WTC11 (cell line): ENCODE measurements around the gene RTKN. TPM values are rescaled to one million over a fixed set of nuclear protein-coding genes. Genes with fewer than 3 reads are reported as not detected.
A peak's percentile ranks its signal among the peaks of the same experiment; 100 is the strongest.

Source experiments
- ATAC-seq: fragments of 200-7000 bp; cut with Tn5 transposase; 2 replicates; pipeline ENCODE4 v1.10.0; 2021; ENCODE audit warnings: mild to moderate bottlenecking, moderate library complexity
- CTCF ChIA-PET: fragments of 300-600 bp; sonication (Branson Sonifier 250); formaldehyde crosslinking; loops from one replicate; lab custom pipeline; 2021; ENCODE audit warnings: antibody characterized with exemption; lab: Charles Lee
- POLR2A ChIA-PET: fragments of 350-600 bp; sonication (Branson Sonifier 250); formaldehyde crosslinking; loops from one replicate; lab custom pipeline; 2021; ENCODE audit warnings: antibody characterized with exemption; lab: Charles Lee
- DNase-seq: peaks from one replicate; pipeline ENCODE4 v3.0.0; 2021; ENCODE audit warnings: low spot score
- H3K27ac Mint-ChIP-seq: 2 replicates; pipeline ENCODE4 v1.8.0; 2021; ENCODE audit warnings: mixed read lengths
- H3K27me3 Mint-ChIP-seq: 2 replicates; pipeline ENCODE4 v1.8.0; 2021; ENCODE audit warnings: low read depth, mild to moderate bottlenecking, moderate library complexity, mixed read lengths
- H3K36me3 Mint-ChIP-seq: 2 replicates; pipeline ENCODE4 v1.8.0; 2021; ENCODE audit warnings: mixed read lengths
- H3K4me1 Mint-ChIP-seq: 2 replicates; pipeline ENCODE4 v1.8.0; 2022; ENCODE audit warnings: mixed read lengths
- H3K4me3 Mint-ChIP-seq: 2 replicates; pipeline ENCODE4 v1.8.0; 2021; ENCODE audit warnings: mild to moderate bottlenecking, moderate library complexity, mixed read lengths
- H3K9me3 Mint-ChIP-seq: 2 replicates; pipeline ENCODE4 v1.8.0; 2021; ENCODE audit warnings: mixed read lengths
- ATF1 ChIP-seq: sonication (generic); formaldehyde crosslinking; IDR thresholded peaks from 2 replicates; pipeline ENCODE4 v1.8.1; 2023; ENCODE audit warnings: mild to moderate bottlenecking, moderate library complexity, missing genetic modification reagents
- CBFB ChIP-seq: sonication (generic); formaldehyde crosslinking; IDR thresholded peaks from 2 replicates; pipeline ENCODE4 v1.8.1; 2022; ENCODE audit warnings: mild to moderate bottlenecking, low read depth, missing genetic modification reagents
- CREM ChIP-seq: sonication (generic); formaldehyde crosslinking; IDR thresholded peaks from 2 replicates; pipeline ENCODE4 v1.8.1; 2022; ENCODE audit warnings: mild to moderate bottlenecking, missing genetic modification reagents, moderate library complexity
- ETV6 ChIP-seq: sonication (generic); formaldehyde crosslinking; IDR thresholded peaks from 2 replicates; pipeline ENCODE4 v1.8.1; 2022; ENCODE audit warnings: mild to moderate bottlenecking, missing genetic modification reagents
- GRHL2 ChIP-seq: fragments of 250-450 bp; sonication (Bioruptor Pico); IDR thresholded peaks from 2 replicates; pipeline ENCODE4 v1.8.0; 2022; ENCODE audit warnings: mild to moderate bottlenecking, moderate library complexity; ENCODE audit not compliant: insufficient replicate concordance, severe bottlenecking
- HMGA2 ChIP-seq: fragments of 250-450 bp; sonication (Bioruptor Pico); IDR thresholded peaks from 2 replicates; pipeline ENCODE4 v1.4.0; 2021; ENCODE audit warnings: mild to moderate bottlenecking, moderate library complexity
- MYBL2 ChIP-seq: sonication (generic); formaldehyde crosslinking; IDR thresholded peaks from 2 replicates; pipeline ENCODE4 v1.8.1; 2023; ENCODE audit warnings: mild to moderate bottlenecking, moderate library complexity, missing genetic modification reagents
- NR3C1 ChIP-seq: sonication (generic); formaldehyde crosslinking; conservative IDR thresholded peaks from 2 replicates; pipeline ENCODE4 v1.8.1; 2023; ENCODE audit warnings: low read depth, mild to moderate bottlenecking, missing genetic modification reagents
- OVOL2 ChIP-seq: fragments of 250-450 bp; sonication (Bioruptor Pico); IDR thresholded peaks from 2 replicates; pipeline ENCODE4 v1.9.0; 2021; ENCODE audit warnings: mild to moderate bottlenecking, borderline replicate concordance
- SOX15 ChIP-seq: fragments of 250-450 bp; sonication (Bioruptor Pico); IDR thresholded peaks from 2 replicates; pipeline ENCODE4 v1.9.0; 2021; ENCODE audit warnings: mild to moderate bottlenecking
- TP53 ChIP-seq: sonication (generic); formaldehyde crosslinking; IDR thresholded peaks from 2 replicates; pipeline ENCODE4 v1.8.1; 2023; ENCODE audit warnings: mild to moderate bottlenecking, missing genetic modification reagents
- ZNF219 ChIP-seq: sonication (generic); formaldehyde crosslinking; IDR thresholded peaks from 2 replicates; pipeline ENCODE4 v1.8.0; 2023; ENCODE audit warnings: missing genetic modification reagents, mild to moderate bottlenecking, borderline replicate concordance
- total RNA-seq: library from RNA; stranded (reverse); gene quantifications from 3 replicates; pipeline ENCODE4 v1.2.3, GENCODE V29; 2021
- TF ChIP-seq, protein P1 (sequence below): fragments of 250-450 bp; sonication (Bioruptor Pico); IDR thresholded peaks from 2 replicates; pipeline ENCODE4 v2.1.2; 2022; ENCODE audit warnings: mild to moderate bottlenecking, moderate library complexity
- TF ChIP-seq, protein P2 (sequence below): fragments of 250-450 bp; sonication (Bioruptor Pico); IDR thresholded peaks from 2 replicates; pipeline ENCODE4 v1.9.0; 2021; ENCODE audit warnings: moderate library complexity, mild to moderate bottlenecking, inconsistent platforms, borderline replicate concordance
- TF ChIP-seq, protein P3 (sequence below): sonication (generic); formaldehyde crosslinking; IDR thresholded peaks from 2 replicates; pipeline ENCODE4 v1.8.0; 2022; ENCODE audit warnings: mild to moderate bottlenecking, missing genetic modification reagents
- TF ChIP-seq, protein P4 (sequence below): sonication (generic); formaldehyde crosslinking; IDR thresholded peaks from 2 replicates; pipeline ENCODE4 v1.8.1; 2022; ENCODE audit warnings: low read depth, missing genetic modification reagents, borderline replicate concordance
- TF ChIP-seq, protein P5 (sequence below): sonication (generic); formaldehyde crosslinking; IDR thresholded peaks from 2 replicates; pipeline ENCODE4 v1.8.1; 2022; ENCODE audit warnings: mild to moderate bottlenecking, missing genetic modification reagents, moderate library complexity, borderline replicate concordance
- TF ChIP-seq, protein P6 (sequence below): sonication (generic); formaldehyde crosslinking; IDR thresholded peaks from 2 replicates; pipeline ENCODE4 v1.8.1; 2023; ENCODE audit warnings: mild to moderate bottlenecking, missing genetic modification reagents, moderate library complexity
- TF ChIP-seq, protein P7 (sequence below): sonication (generic); formaldehyde crosslinking; IDR thresholded peaks from 2 replicates; pipeline ENCODE4 v1.8.1; 2023; ENCODE audit warnings: mild to moderate bottlenecking, moderate library complexity, missing genetic modification reagents
- TF ChIP-seq, protein P8 (sequence below): sonication (generic); formaldehyde crosslinking; IDR thresholded peaks from 2 replicates; pipeline ENCODE4 v1.8.0; 2023; ENCODE audit warnings: missing genetic modification reagents
- TF ChIP-seq, protein P9 (sequence below): sonication (generic); formaldehyde crosslinking; IDR thresholded peaks from 2 replicates; pipeline ENCODE4 v1.8.0; 2023; ENCODE audit warnings: mild to moderate bottlenecking, missing genetic modification reagents

Gene RTKN
- total RNA-seq, 1 experiment from 2014 or later, result 80.1 TPM

DNA sequence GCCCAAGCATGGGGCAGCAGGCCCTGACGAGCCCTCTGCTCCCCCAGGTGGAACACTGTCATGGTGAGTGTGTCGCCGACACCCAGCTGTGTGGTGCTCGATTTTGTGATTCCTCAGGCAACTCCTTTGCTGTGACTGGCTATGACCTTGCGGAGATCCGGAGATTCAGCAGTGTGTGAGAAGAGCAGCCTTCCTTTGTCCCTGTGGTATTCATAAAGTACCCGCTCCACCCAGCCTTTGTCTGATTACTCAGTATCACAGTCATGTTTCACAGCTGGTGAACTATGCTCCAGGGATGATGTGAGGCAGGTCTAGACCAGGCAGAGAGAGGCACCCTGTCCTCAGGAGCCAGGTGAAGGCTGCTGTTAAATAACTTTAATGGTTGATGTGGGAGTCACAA lies 16.2 kb downstream of the RTKN start (continued):
- TF ChIP-seq ZNF219 (CRISPR knock-in tag) (no peak), CBFB (CRISPR knock-in tag) (no peak), OVOL2 (CRISPR knock-in tag) (no peak), CREM (CRISPR knock-in tag) (no peak), NR3C1 (CRISPR knock-in tag) (no peak), MYBL2 (CRISPR knock-in tag) (no peak), SOX15 (CRISPR knock-in tag) (no peak), ETV6 (no peak)
- TF ChIP-seq, protein P1, sequence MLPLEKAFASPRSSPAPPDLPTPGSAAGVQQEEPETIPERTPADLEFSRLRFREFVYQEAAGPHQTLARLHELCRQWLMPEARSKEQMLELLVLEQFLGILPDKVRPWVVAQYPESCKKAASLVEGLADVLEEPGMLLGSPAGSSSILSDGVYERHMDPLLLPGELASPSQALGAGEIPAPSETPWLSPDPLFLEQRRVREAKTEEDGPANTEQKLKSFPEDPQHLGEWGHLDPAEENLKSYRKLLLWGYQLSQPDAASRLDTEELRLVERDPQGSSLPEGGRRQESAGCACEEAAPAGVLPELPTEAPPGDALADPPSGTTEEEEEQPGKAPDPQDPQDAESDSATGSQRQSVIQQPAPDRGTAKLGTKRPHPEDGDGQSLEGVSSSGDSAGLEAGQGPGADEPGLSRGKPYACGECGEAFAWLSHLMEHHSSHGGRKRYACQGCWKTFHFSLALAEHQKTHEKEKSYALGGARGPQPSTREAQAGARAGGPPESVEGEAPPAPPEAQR (CRISPR knock-in tag), result no peak
- TF ChIP-seq, protein P2, sequence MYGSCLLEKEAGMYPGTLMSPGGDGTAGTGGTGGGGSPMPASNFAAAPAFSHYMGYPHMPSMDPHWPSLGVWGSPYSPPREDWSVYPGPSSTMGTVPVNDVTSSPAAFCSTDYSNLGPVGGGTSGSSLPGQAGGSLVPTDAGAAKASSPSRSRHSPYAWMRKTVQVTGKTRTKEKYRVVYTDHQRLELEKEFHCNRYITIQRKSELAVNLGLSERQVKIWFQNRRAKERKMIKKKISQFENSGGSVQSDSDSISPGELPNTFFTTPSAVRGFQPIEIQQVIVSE (CRISPR knock-in tag), result no peak
- TF ChIP-seq, protein P3, sequence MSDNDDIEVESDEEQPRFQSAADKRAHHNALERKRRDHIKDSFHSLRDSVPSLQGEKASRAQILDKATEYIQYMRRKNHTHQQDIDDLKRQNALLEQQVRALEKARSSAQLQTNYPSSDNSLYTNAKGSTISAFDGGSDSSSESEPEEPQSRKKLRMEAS, result no peak
- TF ChIP-seq, protein P4, sequence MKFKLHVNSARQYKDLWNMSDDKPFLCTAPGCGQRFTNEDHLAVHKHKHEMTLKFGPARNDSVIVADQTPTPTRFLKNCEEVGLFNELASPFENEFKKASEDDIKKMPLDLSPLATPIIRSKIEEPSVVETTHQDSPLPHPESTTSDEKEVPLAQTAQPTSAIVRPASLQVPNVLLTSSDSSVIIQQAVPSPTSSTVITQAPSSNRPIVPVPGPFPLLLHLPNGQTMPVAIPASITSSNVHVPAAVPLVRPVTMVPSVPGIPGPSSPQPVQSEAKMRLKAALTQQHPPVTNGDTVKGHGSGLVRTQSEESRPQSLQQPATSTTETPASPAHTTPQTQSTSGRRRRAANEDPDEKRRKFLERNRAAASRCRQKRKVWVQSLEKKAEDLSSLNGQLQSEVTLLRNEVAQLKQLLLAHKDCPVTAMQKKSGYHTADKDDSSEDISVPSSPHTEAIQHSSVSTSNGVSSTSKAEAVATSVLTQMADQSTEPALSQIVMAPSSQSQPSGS, result no peak

DNA sequence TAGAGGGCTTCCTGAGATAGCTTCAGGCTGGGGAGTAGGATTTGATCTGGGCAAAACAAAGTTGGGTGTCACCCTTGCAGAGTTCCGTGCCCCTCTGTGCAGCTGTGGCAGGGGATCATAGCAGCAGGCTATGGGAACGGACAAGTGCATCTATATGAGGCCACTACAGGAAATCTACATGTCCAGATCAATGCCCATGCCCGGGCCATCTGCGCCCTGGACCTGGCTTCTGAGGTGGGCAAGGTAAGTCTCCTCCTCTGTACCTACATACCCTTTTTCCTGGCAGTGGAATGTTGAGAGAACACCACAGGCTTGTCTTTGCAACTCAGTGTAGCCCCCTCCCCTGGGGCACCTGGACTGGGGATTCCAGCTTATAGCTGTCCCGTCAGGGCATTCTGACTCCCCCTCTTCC lies 16.7 kb downstream of the RTKN start:
- POLR2A ChIA-PET, result no interaction called here
- H3K27me3 Mint-ChIP-seq, result peaks cover 34% of the 10 kb centered on the region
- H3K9me3 Mint-ChIP-seq, result no peaks in the 10 kb centered on the region
- H3K4me1 Mint-ChIP-seq, result peaks cover 14% of the 10 kb centered on the region
- ATAC-seq, result no peak
- no peak for DNase-seq
- peaks cover 50% of the 10 kb centered on the region for H3K36me3 Mint-ChIP-seq
- H3K4me3 Mint-ChIP-seq, result no peak overlapping the region
- peak overlapping the region; percentile 42 for H3K27ac Mint-ChIP-seq
- TF ChIP-seq, protein P5, sequence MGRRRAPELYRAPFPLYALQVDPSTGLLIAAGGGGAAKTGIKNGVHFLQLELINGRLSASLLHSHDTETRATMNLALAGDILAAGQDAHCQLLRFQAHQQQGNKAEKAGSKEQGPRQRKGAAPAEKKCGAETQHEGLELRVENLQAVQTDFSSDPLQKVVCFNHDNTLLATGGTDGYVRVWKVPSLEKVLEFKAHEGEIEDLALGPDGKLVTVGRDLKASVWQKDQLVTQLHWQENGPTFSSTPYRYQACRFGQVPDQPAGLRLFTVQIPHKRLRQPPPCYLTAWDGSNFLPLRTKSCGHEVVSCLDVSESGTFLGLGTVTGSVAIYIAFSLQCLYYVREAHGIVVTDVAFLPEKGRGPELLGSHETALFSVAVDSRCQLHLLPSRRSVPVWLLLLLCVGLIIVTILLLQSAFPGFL (CRISPR knock-in tag), result 0 out of 2 replicates have a peak, but pooled peaks have one; percentile 14
- TF ChIP-seq, protein P6, sequence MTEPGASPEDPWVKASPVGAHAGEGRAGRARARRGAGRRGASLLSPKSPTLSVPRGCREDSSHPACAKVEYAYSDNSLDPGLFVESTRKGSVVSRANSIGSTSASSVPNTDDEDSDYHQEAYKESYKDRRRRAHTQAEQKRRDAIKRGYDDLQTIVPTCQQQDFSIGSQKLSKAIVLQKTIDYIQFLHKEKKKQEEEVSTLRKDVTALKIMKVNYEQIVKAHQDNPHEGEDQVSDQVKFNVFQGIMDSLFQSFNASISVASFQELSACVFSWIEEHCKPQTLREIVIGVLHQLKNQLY (CRISPR knock-in tag), result no peak
- TF ChIP-seq, all 79 proteins: peak for 1
- CTCF ChIA-PET, result interaction anchor here (0.6 to 0.9 kb wide), 2 partner anchors 9 to 90 kb away, joined by 3 to 4 read pairs; no protein-coding TSS in a partner anchor

DNA sequence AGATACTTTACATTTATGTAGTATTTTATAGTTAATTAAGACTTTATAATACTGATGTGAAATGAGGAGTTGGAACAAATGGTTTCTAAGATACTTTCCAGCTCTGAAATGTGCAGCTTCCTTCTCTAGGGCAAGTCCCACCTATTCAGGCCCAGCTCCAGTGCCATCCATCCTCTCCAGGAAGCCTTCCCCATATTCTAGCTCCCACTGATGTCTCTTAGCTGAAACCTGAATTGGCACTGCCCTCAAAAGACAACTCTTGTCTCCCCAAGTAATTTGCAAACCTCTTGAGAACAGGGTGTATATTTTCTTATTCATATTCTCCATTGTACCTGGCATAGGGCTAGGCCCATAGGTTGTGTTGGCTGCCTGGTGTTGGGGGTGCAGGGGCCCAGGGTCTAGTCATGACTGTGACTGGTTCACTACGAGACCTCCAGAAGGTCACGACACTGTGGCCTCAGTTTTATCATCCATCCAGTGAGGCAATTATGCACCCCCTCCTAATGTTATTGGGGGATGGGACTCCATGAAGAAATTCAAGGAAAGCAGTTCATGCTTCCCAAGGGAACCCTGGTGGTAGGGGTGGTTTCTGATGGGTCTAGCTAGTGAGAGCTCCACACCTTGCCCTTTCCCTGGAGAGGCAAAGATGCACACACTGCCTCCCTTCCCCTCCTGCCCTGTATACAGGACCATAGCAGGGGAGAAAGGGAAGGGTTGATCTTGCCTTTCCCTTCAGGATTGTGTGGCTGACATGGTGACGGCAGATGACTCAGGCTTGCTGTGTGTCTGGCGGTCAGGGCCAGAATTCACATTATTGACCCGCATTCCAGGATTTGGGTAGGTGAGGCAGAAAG lies 17.4 kb downstream of the RTKN start:
- Mint-ChIP-seq H3K27me3 (peaks cover 40% of the 10 kb centered on the region), H3K27ac (peak overlapping the region; percentile 42), H3K36me3 (peaks cover 43% of the 10 kb centered on the region), H3K9me3 (no peaks in the 10 kb centered on the region), H3K4me1 (peaks cover 14% of the 10 kb centered on the region), H3K4me3 (no peak overlapping the region)
- CTCF ChIA-PET, result interaction anchor here (0.6 to 0.9 kb wide), 3 partner anchors 10 to 90 kb away, joined by 3 to 4 read pairs (median 4); no protein-coding TSS in a partner anchor
- POLR2A ChIA-PET, result no interaction called here
- ATAC-seq, result no peak
- no peak for DNase-seq
- TF ChIP-seq TP53 (CRISPR knock-in tag) (0 out of 2 replicates have a peak, but pooled peaks have one; percentile 28), ATF1 (CRISPR knock-in tag) (no peak), HMGA2 (CRISPR knock-in tag) (no peak), GRHL2 (CRISPR knock-in tag) (no peak)
- TF ChIP-seq, protein P7, sequence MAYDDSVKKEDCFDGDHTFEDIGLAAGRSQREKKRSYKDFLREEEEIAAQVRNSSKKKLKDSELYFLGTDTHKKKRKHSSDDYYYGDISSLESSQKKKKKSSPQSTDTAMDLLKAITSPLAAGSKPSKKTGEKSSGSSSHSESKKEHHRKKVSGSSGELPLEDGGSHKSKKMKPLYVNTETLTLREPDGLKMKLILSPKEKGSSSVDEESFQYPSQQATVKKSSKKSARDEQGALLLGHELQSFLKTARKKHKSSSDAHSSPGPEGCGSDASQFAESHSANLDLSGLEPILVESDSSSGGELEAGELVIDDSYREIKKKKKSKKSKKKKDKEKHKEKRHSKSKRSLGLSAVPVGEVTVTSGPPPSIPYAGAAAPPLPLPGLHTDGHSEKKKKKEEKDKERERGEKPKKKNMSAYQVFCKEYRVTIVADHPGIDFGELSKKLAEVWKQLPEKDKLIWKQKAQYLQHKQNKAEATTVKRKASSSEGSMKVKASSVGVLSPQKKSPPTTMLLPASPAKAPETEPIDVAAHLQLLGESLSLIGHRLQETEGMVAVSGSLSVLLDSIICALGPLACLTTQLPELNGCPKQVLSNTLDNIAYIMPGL (CRISPR knock-in tag), result no peak
- TF ChIP-seq, protein P8, sequence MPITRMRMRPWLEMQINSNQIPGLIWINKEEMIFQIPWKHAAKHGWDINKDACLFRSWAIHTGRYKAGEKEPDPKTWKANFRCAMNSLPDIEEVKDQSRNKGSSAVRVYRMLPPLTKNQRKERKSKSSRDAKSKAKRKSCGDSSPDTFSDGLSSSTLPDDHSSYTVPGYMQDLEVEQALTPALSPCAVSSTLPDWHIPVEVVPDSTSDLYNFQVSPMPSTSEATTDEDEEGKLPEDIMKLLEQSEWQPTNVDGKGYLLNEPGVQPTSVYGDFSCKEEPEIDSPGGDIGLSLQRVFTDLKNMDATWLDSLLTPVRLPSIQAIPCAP (CRISPR knock-in tag), result no peak
- TF ChIP-seq, protein P9, sequence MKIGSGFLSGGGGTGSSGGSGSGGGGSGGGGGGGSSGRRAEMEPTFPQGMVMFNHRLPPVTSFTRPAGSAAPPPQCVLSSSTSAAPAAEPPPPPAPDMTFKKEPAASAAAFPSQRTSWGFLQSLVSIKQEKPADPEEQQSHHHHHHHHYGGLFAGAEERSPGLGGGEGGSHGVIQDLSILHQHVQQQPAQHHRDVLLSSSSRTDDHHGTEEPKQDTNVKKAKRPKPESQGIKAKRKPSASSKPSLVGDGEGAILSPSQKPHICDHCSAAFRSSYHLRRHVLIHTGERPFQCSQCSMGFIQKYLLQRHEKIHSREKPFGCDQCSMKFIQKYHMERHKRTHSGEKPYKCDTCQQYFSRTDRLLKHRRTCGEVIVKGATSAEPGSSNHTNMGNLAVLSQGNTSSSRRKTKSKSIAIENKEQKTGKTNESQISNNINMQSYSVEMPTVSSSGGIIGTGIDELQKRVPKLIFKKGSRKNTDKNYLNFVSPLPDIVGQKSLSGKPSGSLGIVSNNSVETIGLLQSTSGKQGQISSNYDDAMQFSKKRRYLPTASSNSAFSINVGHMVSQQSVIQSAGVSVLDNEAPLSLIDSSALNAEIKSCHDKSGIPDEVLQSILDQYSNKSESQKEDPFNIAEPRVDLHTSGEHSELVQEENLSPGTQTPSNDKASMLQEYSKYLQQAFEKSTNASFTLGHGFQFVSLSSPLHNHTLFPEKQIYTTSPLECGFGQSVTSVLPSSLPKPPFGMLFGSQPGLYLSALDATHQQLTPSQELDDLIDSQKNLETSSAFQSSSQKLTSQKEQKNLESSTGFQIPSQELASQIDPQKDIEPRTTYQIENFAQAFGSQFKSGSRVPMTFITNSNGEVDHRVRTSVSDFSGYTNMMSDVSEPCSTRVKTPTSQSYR (CRISPR knock-in tag), result no peak
